ENCODE results near the gene CDK16.
"Not testable (repeated sequence)": the region's sequence is repeated elsewhere in the genome, so short reads cannot be mapped to it uniquely, and the experiment has no call there.

CDK16 gene

DNA sequence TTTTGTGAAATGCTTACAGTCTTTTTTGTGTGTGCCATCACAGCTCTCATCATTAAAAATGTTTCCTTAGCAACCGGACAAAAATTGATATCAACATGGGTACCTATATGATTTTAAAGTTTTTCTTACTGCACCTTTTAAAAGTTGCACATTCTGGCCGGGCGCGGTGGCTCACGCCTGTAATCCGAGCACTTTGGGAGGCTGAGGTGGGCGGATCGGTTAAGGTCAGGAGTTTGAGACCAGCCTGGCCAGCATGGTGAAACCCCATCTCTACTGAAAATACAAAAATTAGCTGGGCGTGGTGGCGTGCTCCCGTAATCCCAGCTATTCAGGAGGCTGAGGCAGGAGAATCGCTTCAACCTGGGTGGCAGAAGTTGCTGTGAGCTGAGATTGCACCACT is 39.1 kb downstream of the CDK16 start:
- not testable (repeated sequence) for DNase-seq

GRCh38 chrX:47264483-47265173 is 46.1 kb downstream of the CDK16 start:
- DNase-seq, result no peak

DNA sequence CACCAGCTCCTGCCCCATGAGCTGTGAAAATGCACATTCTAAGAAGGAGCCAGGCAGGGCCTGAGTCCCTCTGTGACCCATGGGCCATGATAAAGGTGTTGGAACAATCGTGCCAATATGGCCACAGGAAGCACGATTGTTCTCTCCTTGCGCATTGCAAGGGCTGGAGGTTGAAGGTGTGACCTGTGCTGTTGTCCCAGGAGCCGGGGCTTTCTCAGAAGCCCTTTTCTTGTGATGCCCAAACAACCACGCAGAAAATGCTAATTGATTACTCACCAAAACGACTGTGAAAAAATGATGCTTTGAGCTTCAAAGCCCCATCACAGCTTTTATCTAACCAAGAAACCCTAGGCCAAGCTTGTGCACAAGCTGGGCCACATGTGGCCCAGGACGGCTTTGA is 48.2 kb downstream of the CDK16 start:
- no peak for DNase-seq

- DNase-seq, result no peak
Measured at GRCh38 chrX:47272013-47272408, 53.5 kb downstream of the CDK16 start.

DNA sequence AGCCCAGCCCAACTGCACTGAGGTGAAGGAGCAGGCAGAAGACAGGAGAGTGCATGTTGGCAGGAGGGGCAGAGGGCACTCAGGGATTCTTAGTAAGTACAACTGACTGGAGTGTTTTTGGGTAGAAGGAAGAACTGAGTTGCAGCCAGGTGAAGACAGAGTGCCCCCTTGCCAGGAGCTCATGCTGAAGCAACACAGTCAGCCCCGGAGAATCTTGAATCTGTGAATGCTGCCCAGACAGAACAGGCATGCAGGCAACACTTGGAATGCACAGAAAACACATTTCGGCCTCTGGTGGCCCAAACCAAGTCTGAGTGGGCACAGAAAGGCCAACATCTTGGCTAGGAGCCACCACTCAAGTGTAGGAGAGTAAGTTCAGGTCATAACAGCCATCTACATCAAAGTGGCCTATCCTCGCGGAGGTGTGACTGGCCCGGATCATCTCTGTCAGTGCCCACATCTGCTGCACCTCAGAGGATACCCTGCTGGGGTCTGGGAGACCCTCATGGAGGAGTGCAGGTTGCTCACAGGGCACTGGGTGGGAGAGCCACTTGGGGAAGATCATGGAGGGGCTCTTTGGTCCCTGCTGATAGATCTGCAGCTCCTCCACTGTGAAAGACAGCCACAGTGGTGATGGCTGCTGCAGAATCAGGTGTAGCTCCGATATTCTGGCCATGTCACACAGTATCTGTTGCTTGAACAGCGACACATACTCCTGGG is 54.7 kb downstream of the CDK16 start:
- no peak for DNase-seq

GRCh38 chrX:47278691-47279090 is 60.2 kb downstream of the CDK16 start:
- no peak for DNase-seq
